Activated CD4-positive, alpha-beta memory T cell treated with anti-CD3 and anti-CD28 coated beads for 36 hours (primary cell): ENCODE results near the gene LIN52. TPM values are rescaled to one million over a fixed set of nuclear protein-coding genes. Genes with fewer than 3 reads are reported as not detected.
A peak's percentile ranks its signal among the peaks of the same experiment; 100 is the strongest.

Experiments used
- CTCF ChIA-PET: fragments of 350-600 bp; sonication (Branson Sonifier 250); formaldehyde crosslinking; loops from one replicate; lab custom pipeline; 2021; ENCODE audit warnings: antibody characterized with exemption, inconsistent platforms; lab: Charles Lee
- POLR2A ChIA-PET: fragments of 350-600 bp; sonication (Branson Sonifier 250); formaldehyde crosslinking; loops from one replicate; lab custom pipeline; 2021; ENCODE audit warnings: antibody characterized with exemption; lab: Charles Lee
- DNase-seq: peaks from one replicate; pipeline ENCODE4 v3.0.0-alpha.2; 2020
- H3K27ac Mint-ChIP-seq: one replicate; pipeline ENCODE4 v1.8.0; 2021; ENCODE audit warnings: mixed read lengths
- H3K27me3 Mint-ChIP-seq: one replicate; pipeline ENCODE4 v1.8.0; 2021; ENCODE audit warnings: mixed read lengths
- H3K36me3 Mint-ChIP-seq: one replicate; pipeline ENCODE4 v1.8.0; 2021; ENCODE audit warnings: mixed read lengths
- H3K4me1 Mint-ChIP-seq: one replicate; pipeline ENCODE4 v1.8.0; 2021; ENCODE audit warnings: low read depth, mixed read lengths
- H3K4me3 Mint-ChIP-seq: one replicate; pipeline ENCODE4 v1.8.0; 2021; ENCODE audit warnings: mild to moderate bottlenecking, mixed read lengths
- H3K9me3 Mint-ChIP-seq: one replicate; pipeline ENCODE4 v1.8.0; 2021; ENCODE audit warnings: mixed read lengths
- intact Hi-C: fragments of 100-400 bp; cut with micrococcal nuclease; formaldehyde crosslinking; loops from one replicate; pipeline ENCODE4 v1.15.1; 2023
- total RNA-seq, 2 experiments: library from RNA; stranded (reverse); gene quantifications; one replicate each; pipeline ENCODE4 v1.2.3, GENCODE V29; 2021

The LIN52 gene
- total RNA-seq, 2 experiments from 2014 or later = 13.5 to 14.4 TPM

GRCh38 chr14:74218462-74218861 lies 133.7 kb downstream of the LIN52 start:
- H3K4me1 Mint-ChIP-seq = no peaks in the 10 kb centered on the region
- ChIA-PET CTCF (interaction anchor here (0.6 to 2.4 kb wide), 7 partner anchors 9 to 39 kb away, joined by 3 to 9 read pairs (median 5); no protein-coding TSS in a partner anchor), POLR2A (interaction anchor here (0.9 kb wide), 1 partner anchor 20 kb away, joined by 3 read pairs; no protein-coding TSS in a partner anchor)
- H3K27ac Mint-ChIP-seq = no peak overlapping the region
- no peaks in the 10 kb centered on the region for H3K36me3 Mint-ChIP-seq
- peaks cover 7% of the 10 kb centered on the region for H3K27me3 Mint-ChIP-seq
- no peak for DNase-seq
- H3K9me3 Mint-ChIP-seq = no peaks in the 10 kb centered on the region
- H3K4me3 Mint-ChIP-seq = no peak overlapping the region
- intact Hi-C loops = no loop called here

GRCh38 chr14:74219277-74220205 lies 134.8 kb downstream of the LIN52 start:
- ChIA-PET POLR2A (interaction anchor here (0.9 kb wide), 1 partner anchor 19 kb away, joined by 3 read pairs; no protein-coding TSS in a partner anchor), CTCF (interaction anchor here (1.5 to 2.4 kb wide), 5 partner anchors 10 to 38 kb away, joined by 3 to 9 read pairs (median 8); no protein-coding TSS in a partner anchor)
- Mint-ChIP-seq H3K27me3 (peaks cover 7% of the 10 kb centered on the region), H3K4me3 (no peak overlapping the region), H3K27ac (no peak overlapping the region), H3K36me3 (no peaks in the 10 kb centered on the region), H3K9me3 (no peaks in the 10 kb centered on the region), H3K4me1 (no peaks in the 10 kb centered on the region)
- intact Hi-C loops = no loop called here
- no peak for DNase-seq

GRCh38 chr14:74220991-74221390 lies 136.2 kb downstream of the LIN52 start:
- CTCF ChIA-PET = interaction anchor here (0.6 kb wide), 1 partner anchor 28 kb away, joined by 4 read pairs; no protein-coding TSS in a partner anchor
- DNase-seq = no peak
- Mint-ChIP-seq H3K9me3 (no peaks in the 10 kb centered on the region), H3K4me1 (no peaks in the 10 kb centered on the region), H3K4me3 (no peak overlapping the region), H3K36me3 (no peaks in the 10 kb centered on the region), H3K27me3 (peaks cover 7% of the 10 kb centered on the region), H3K27ac (no peak overlapping the region)
- POLR2A ChIA-PET = no interaction called here
- intact Hi-C loops = no loop called here

- CTCF ChIA-PET = interaction anchor here (0.6 to 0.7 kb wide), 2 partner anchors 27 to 30 kb away, joined by 3 to 4 read pairs; no protein-coding TSS in a partner anchor
Measured at GRCh38 chr14:74221741-74222140, 137.0 kb downstream of the LIN52 start.

GRCh38 chr14:74223016-74223415 lies 138.3 kb downstream of the LIN52 start:
- peaks cover 9% of the 10 kb centered on the region for H3K27me3 Mint-ChIP-seq
- H3K9me3 Mint-ChIP-seq = no peaks in the 10 kb centered on the region
- intact Hi-C loops = no loop called here
- ChIA-PET POLR2A (no interaction called here), CTCF (interaction anchor here (0.6 kb wide), 1 partner anchor 30 kb away, joined by 3 read pairs; no protein-coding TSS in a partner anchor)
- DNase-seq = no peak
- H3K27ac Mint-ChIP-seq = no peak overlapping the region
- no peaks in the 10 kb centered on the region for H3K36me3 Mint-ChIP-seq
- H3K4me1 Mint-ChIP-seq = no peaks in the 10 kb centered on the region
- H3K4me3 Mint-ChIP-seq = no peak overlapping the region

More at GRCh38 chr14:74221741-74222140, 137.0 kb downstream of the LIN52 start:
- Mint-ChIP-seq H3K27ac (no peak overlapping the region), H3K4me1 (no peaks in the 10 kb centered on the region), H3K4me3 (no peak overlapping the region), H3K9me3 (no peaks in the 10 kb centered on the region), H3K27me3 (peaks cover 7% of the 10 kb centered on the region), H3K36me3 (no peaks in the 10 kb centered on the region)
- POLR2A ChIA-PET = no interaction called here
- no peak for DNase-seq
- intact Hi-C loops = no loop called here

- ChIA-PET POLR2A (no interaction called here), CTCF (no interaction called here)
- no peak overlapping the region for H3K4me3 Mint-ChIP-seq
- H3K9me3 Mint-ChIP-seq = peaks cover 6% of the 10 kb centered on the region
- DNase-seq = no peak
- peaks cover 27% of the 10 kb centered on the region for H3K27me3 Mint-ChIP-seq
- intact Hi-C loops = no loop called here
- peaks cover 2% of the 10 kb centered on the region for H3K36me3 Mint-ChIP-seq
- no peak overlapping the region for H3K27ac Mint-ChIP-seq
- H3K4me1 Mint-ChIP-seq = no peaks in the 10 kb centered on the region
Measured at GRCh38 chr14:74231784-74232183, 147.0 kb downstream of the LIN52 start.

GRCh38 chr14:74235017-74235416 lies 150.3 kb downstream of the LIN52 start:
- intact Hi-C loops = no loop called here
- DNase-seq = no peak
- ChIA-PET CTCF (no interaction called here), POLR2A (no interaction called here)
- no peak overlapping the region for H3K27ac Mint-ChIP-seq
- H3K4me3 Mint-ChIP-seq = no peak overlapping the region
- H3K4me1 Mint-ChIP-seq = no peaks in the 10 kb centered on the region
- H3K36me3 Mint-ChIP-seq = peaks cover 2% of the 10 kb centered on the region
- H3K9me3 Mint-ChIP-seq = peaks cover 6% of the 10 kb centered on the region
- peaks cover 36% of the 10 kb centered on the region for H3K27me3 Mint-ChIP-seq

GRCh38 chr14:74237441-74237840 lies 152.7 kb downstream of the LIN52 start:
- ChIA-PET CTCF (interaction anchor here (1.0 to 1.1 kb wide), 2 partner anchors 14 to 20 kb away, joined by 5 to 6 read pairs; no protein-coding TSS in a partner anchor), POLR2A (no interaction called here)
- intact Hi-C loops = no loop called here
- peaks cover 18% of the 10 kb centered on the region for H3K4me1 Mint-ChIP-seq
- H3K27ac Mint-ChIP-seq = no peak overlapping the region
- H3K9me3 Mint-ChIP-seq = no peaks in the 10 kb centered on the region
- H3K4me3 Mint-ChIP-seq = no peak overlapping the region
- peaks cover 55% of the 10 kb centered on the region for H3K27me3 Mint-ChIP-seq
- H3K36me3 Mint-ChIP-seq = no peaks in the 10 kb centered on the region
- DNase-seq = peak; percentile 14

GRCh38 chr14:74238974-74239847 lies 154.5 kb downstream of the LIN52 start, which contains the start of gene VSX2:
VSX2 (plus strand) TSS chr14:74239449; CDS start chr14:74239562, 113 bp downstream.
- peaks cover 65% of the 10 kb centered on the region for H3K27me3 Mint-ChIP-seq
- H3K4me3 Mint-ChIP-seq = peak within 1 kb of the TSS; percentile 39
- H3K27ac Mint-ChIP-seq = no peak within 1 kb of the TSS
- H3K9me3 Mint-ChIP-seq = no peaks in the 10 kb centered on the region
- no peaks in the 10 kb centered on the region for H3K36me3 Mint-ChIP-seq
- ChIA-PET POLR2A (no interaction called here), CTCF (interaction anchor here (0.6 to 1.3 kb wide), 3 partner anchors 12 to 22 kb away, joined by 3 read pairs; no protein-coding TSS in a partner anchor)
- DNase-seq = no peak
- peaks cover 18% of the 10 kb centered on the region for H3K4me1 Mint-ChIP-seq
- intact Hi-C loops = no loop called here

- Mint-ChIP-seq H3K27ac (no peak overlapping the region), H3K27me3 (peaks cover 72% of the 10 kb centered on the region), H3K4me3 (peak overlapping the region; percentile 39), H3K9me3 (no peaks in the 10 kb centered on the region), H3K36me3 (no peaks in the 10 kb centered on the region), H3K4me1 (peaks cover 18% of the 10 kb centered on the region)
- ChIA-PET CTCF (interaction anchor here (0.6 to 1.1 kb wide), 3 partner anchors 11 to 21 kb away, joined by 3 to 7 read pairs (median 3); no protein-coding TSS in a partner anchor), POLR2A (no interaction called here)
- intact Hi-C loops = no loop called here
- DNase-seq = no peak
Measured at GRCh38 chr14:74239848-74240793, 155.4 kb downstream of the LIN52 start.
